Neutrophil (primary cell): Measurements from ENCODE around the gene ARID3B.
A peak's percentile ranks its signal among the peaks of the same experiment; 100 is the strongest.

Experiments
- H3K27ac ChIP-seq: fragments of 200-600 bp; sonication (generic); 2 replicates; pipeline ENCODE4 v1.5.1; 2016; ENCODE audit warnings: mild to moderate bottlenecking, moderate library complexity
- H3K27me3 ChIP-seq: fragments of 200-600 bp; sonication (generic); 2 replicates; pipeline ENCODE4 v1.6.0; 2016; ENCODE audit warnings: mild to moderate bottlenecking
- H3K36me3 ChIP-seq: fragments of 200-600 bp; sonication (generic); 2 replicates; pipeline ENCODE4 v1.5.1; 2017
- H3K4me1 ChIP-seq, 2 experiments: fragments of 200-600 bp in 1 of 2; sonication (generic) in 1 of 2; 1 replicate in 1 of 2; 2 replicates in 1 of 2; pipeline versions ENCODE4 v1.5.1 to v1.6.1; 2013 to 2016; ENCODE audit warnings: low read depth in 1 of 2, low read length in 1 of 2, mild to moderate bottlenecking in 1 of 2, moderate library complexity in 1 of 2; ENCODE audit not compliant: control insufficient read depth in 1 of 2, insufficient read depth in 1 of 2
- H3K4me3 ChIP-seq, 2 experiments: fragments of 200-600 bp in 1 of 2; sonication (generic) in 1 of 2; 1 replicate in 1 of 2; 2 replicates in 1 of 2; pipeline ENCODE4 v1.5.1; 2013 to 2016; ENCODE audit warnings: low read depth in 1 of 2, low read length in 1 of 2, mild to moderate bottlenecking in 1 of 2, moderate library complexity in 1 of 2
- H3K9me3 ChIP-seq: fragments of 200-600 bp; sonication (generic); 2 replicates; pipeline ENCODE4 v1.5.1; 2016
- CTCF ChIP-seq: fragments of 200-600 bp; sonication (generic); IDR thresholded peaks from 2 replicates; pipeline ENCODE4 v1.5.1; 2016; ENCODE audit warnings: antibody characterized with exemption

The ARID3B gene

DNA sequence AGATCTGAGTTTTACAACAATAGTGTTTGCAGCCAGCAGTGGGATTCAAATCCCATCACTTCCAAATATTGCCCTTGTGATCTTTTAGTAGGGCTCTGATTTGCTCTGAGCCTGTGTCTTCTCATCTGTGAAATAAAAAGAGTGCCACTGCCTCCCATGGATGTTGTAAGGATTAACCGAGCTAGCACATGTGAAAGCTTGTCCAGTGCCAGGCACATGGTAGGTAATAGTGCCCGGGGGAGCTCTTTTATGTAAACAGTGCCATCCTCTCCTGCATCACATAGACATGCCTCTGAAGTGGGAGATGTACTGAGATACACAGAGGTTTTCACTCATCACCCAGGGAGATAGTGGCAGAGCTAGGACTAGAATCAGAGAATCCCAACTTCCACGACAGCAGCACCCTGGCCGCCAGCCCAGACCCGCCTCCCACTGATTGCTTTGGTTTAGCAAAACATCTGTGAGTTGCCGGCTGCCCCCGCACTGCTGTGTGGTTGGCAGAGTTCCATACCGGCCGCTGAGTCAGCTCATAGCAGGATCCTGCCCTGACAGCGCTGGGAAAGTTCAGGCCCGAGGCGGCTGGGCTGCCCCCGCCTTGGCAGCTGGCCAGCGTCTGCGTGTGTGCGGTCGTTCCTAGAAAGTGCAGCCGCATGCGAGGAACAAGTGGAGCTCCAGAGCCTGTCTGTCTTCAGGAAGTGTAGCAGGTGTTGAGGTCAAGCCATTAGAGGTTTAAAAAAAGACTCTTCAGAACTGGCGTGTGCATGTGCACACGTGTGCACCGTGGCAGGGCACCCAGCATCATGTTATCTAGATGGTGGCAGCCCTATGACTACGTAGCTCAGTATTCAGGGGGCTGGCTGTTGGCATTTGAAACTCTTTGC is 5.0 kb downstream of the ARID3B start:
- Histone ChIP-seq H3K36me3 (peaks cover 70% of the 10 kb centered on the region), H3K4me3 (no peak overlapping the region), H3K9me3 (no peaks in the 10 kb centered on the region), H3K27ac (peak overlapping the region; percentile 34), H3K4me1 (peaks cover 49 to 50% of the 10 kb centered on the region in 2 experiments), H3K27me3 (no peaks in the 10 kb centered on the region)
- TF ChIP-seq CTCF, result no peak

DNA sequence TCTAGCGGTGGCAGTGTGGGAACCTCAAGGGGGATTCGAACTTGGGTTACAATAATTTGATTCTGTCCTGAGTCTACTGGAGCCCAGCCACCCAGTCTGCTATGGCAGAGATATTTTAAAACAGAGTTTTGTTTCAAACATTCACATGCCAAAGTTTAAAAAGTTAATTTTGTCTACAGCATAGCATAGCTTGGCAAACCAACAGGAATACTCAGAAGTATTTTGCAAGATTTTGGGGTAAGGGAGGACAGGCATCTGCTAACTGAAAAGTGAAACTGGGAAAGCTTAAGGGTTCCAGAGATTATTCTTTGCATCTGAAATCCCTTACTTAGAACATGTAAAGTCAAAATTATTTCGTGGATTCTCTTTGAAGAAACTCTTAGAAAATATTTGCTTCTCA is 6.6 kb downstream of the ARID3B start:
- TF ChIP-seq CTCF, result no peak
- peaks cover 37 to 39% of the 10 kb centered on the region in 2 experiments for H3K4me1 ChIP-seq
- H3K9me3 ChIP-seq, result no peaks in the 10 kb centered on the region
- H3K36me3 ChIP-seq, result peaks cover 84% of the 10 kb centered on the region
- no peak overlapping the region for H3K27ac ChIP-seq
- H3K27me3 ChIP-seq, result no peaks in the 10 kb centered on the region
- no peak overlapping the region for H3K4me3 ChIP-seq

DNA sequence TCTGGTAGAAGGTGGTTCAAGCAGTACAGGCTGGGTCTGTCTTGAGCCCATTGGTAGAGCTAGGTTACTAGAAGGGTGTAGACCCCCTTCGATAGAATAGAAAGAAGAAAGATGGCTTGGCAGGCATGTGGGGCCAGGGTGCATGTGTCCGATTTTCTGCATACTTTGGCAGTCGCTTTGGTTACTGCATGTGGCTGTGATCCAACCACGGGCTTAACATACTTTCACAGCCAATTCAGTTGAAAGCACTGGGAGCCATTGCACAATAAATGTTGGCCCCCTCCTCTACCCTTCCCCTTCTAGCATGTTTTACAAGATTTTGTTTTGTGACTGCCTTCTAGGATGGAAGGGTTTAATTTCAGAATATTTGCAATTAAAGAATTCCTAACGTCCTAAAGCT is 7.2 kb downstream of the ARID3B start:
- Histone ChIP-seq H3K36me3 (peaks cover 90% of the 10 kb centered on the region), H3K27ac (no peak overlapping the region), H3K9me3 (no peaks in the 10 kb centered on the region), H3K4me3 (no peak overlapping the region), H3K27me3 (no peaks in the 10 kb centered on the region), H3K4me1 (peaks cover 30 to 33% of the 10 kb centered on the region in 2 experiments)
- TF ChIP-seq CTCF, result no peak

DNA sequence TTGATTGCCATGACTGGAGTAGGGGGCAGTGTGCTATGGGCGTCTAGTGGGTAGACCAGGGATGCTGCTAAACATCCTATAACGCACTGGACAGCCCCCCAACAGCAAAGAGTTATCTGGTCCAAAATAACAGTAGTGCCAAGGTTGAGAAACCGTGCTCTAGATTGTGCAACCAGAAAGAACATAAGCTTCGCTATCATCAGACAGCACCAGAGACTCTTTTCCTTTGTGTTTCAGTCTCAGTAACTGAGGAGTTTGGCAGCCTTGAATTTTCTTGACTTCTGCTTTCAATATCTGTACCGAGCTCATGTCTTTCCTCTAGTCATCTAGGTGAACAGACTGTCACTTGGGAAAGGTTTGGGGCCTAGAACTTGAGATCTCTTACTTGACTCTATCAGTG is 8.8 kb downstream of the ARID3B start:
- Histone ChIP-seq H3K9me3 (no peaks in the 10 kb centered on the region), H3K4me3 (no peak overlapping the region), H3K4me1 (peaks cover 25 to 26% of the 10 kb centered on the region in 2 experiments), H3K36me3 (peaks cover 89% of the 10 kb centered on the region), H3K27me3 (no peaks in the 10 kb centered on the region), H3K27ac (peak overlapping the region; percentile 27)
- no peak for TF ChIP-seq CTCF

DNA sequence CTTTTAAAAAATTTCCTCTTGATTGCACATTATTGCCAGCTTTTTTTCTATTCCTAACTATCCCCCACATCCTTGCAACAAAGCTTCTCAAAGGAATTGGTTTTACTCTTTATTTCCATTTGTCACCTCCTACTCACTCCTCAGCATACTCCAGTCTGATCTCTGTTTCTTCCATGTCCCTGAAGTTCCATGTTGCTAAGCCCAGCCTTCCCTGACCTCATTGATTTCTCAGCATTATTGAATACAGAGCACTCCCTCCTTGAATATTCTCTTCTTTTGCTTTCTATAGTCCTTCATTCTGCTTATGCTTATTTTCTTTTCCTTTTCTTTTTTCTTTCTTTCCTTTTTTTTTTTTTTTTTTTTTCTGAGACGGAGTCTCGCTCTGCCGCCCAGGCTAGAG is 10.7 kb downstream of the ARID3B start:
- TF ChIP-seq CTCF, result no peak
- no peak overlapping the region for H3K4me3 ChIP-seq
- H3K27me3 ChIP-seq, result no peaks in the 10 kb centered on the region
- no peak overlapping the region for H3K27ac ChIP-seq
- peaks cover 6 to 10% of the 10 kb centered on the region in 2 experiments for H3K4me1 ChIP-seq
- H3K9me3 ChIP-seq, result no peaks in the 10 kb centered on the region
- H3K36me3 ChIP-seq, result peaks cover 83% of the 10 kb centered on the region
